GM23338 (cell line): Measurements from ENCODE around the gene BICRA. TPM values are rescaled to one million over a fixed set of nuclear protein-coding genes. Genes with fewer than 3 reads are reported as not detected.

Experiments
- ATAC-seq: fragments of 200-7000 bp; cut with Tn5 transposase; 3 replicates; pipeline ENCODE4 v1.9.1; 2020
- DNase-seq: peaks from one replicate; pipeline ENCODE4 v3.0.0-alpha.2; 2015; ENCODE audit warnings: low spot score
- H2AFZ ChIP-seq: fragments of 200-600 bp; sonication (generic); 2 replicates; pipeline ENCODE4 v1.8.0; 2016; ENCODE audit warnings: antibody characterized with exemption, mild to moderate bottlenecking, moderate library complexity
- H3F3A ChIP-seq: fragments of 200-600 bp; sonication (generic); replicated peaks from 2 replicates; pipeline ENCODE4 v1.8.0; 2017; ENCODE audit warnings: antibody characterized with exemption, mixed run types, low read depth
- H3K27ac ChIP-seq: fragments of 200-600 bp; sonication (generic); 2 replicates; pipeline ENCODE4 v1.6.1; 2016; ENCODE audit warnings: low read depth
- H3K27me3 ChIP-seq: fragments of 200-600 bp; sonication (generic); 2 replicates; pipeline ENCODE4 v1.8.0; 2016; ENCODE audit warnings: mild to moderate bottlenecking, mixed run types, moderate library complexity; ENCODE audit not compliant: insufficient read depth
- H3K36me3 ChIP-seq: fragments of 200-600 bp; sonication (generic); 2 replicates; pipeline ENCODE4 v1.8.0; 2016; ENCODE audit warnings: mild to moderate bottlenecking; ENCODE audit not compliant: insufficient read depth
- H3K4me1 ChIP-seq: fragments of 200-600 bp; sonication (generic); 2 replicates; pipeline ENCODE4 v1.8.0; 2016; ENCODE audit warnings: mild to moderate bottlenecking, moderate library complexity; ENCODE audit not compliant: insufficient read depth
- H3K4me2 ChIP-seq: fragments of 200-600 bp; sonication (generic); 2 replicates; pipeline ENCODE4 v1.7.1; 2017; ENCODE audit warnings: mixed run types
- H3K4me3 ChIP-seq: fragments of 200-600 bp; sonication (generic); 2 replicates; pipeline ENCODE4 v1.6.1; 2016; ENCODE audit warnings: mixed run types
- H3K79me2 ChIP-seq: fragments of 200-600 bp; sonication (generic); replicated peaks from 2 replicates; pipeline ENCODE4 v1.8.0; 2017; ENCODE audit warnings: mild to moderate bottlenecking; ENCODE audit not compliant: insufficient read depth
- H3K9me2 ChIP-seq: fragments of 200-600 bp; sonication (generic); 2 replicates; pipeline ENCODE4 v1.8.0; 2017; ENCODE audit not compliant: insufficient read depth
- H4K20me1 ChIP-seq: fragments of 200-600 bp; sonication (generic); replicated peaks from 2 replicates; pipeline ENCODE4 v1.8.0; 2017; ENCODE audit warnings: mild to moderate bottlenecking; ENCODE audit not compliant: insufficient read depth
- H3K27ac Mint-ChIP-seq: 2 replicates; pipeline ENCODE4 v1.8.0; 2020; ENCODE audit warnings: inconsistent platforms, mild to moderate bottlenecking, moderate library complexity, mixed read lengths
- H3K27me3 Mint-ChIP-seq: 3 replicates; pipeline ENCODE4 v1.8.0; 2022; ENCODE audit warnings: low read depth, mild to moderate bottlenecking, moderate library complexity, mixed read lengths, inconsistent platforms; ENCODE audit not compliant: insufficient read depth, poor library complexity
- H3K36me3 Mint-ChIP-seq: 3 replicates; pipeline ENCODE4 v1.8.0; 2021; ENCODE audit warnings: low read depth, mild to moderate bottlenecking, inconsistent platforms, moderate library complexity, mixed read lengths
- H3K4me1 Mint-ChIP-seq: 3 replicates; pipeline ENCODE4 v1.8.0; 2020; ENCODE audit warnings: mild to moderate bottlenecking, inconsistent platforms, mixed read lengths
- H3K4me3 Mint-ChIP-seq: 3 replicates; pipeline ENCODE4 v1.8.0; 2021; ENCODE audit warnings: moderate library complexity, mild to moderate bottlenecking, inconsistent platforms, mixed read lengths
- H3K9me3 Mint-ChIP-seq: 3 replicates; pipeline ENCODE4 v1.8.0; 2020; ENCODE audit warnings: moderate library complexity, mild to moderate bottlenecking, inconsistent platforms, mixed read lengths
- CREB1 ChIP-seq: fragments of 250-450 bp; sonication (Bioruptor Pico); IDR thresholded peaks from 2 replicates; pipeline ENCODE4 v1.5.0; 2020; ENCODE audit warnings: low read depth, mild to moderate bottlenecking, moderate library complexity
- NANOG ChIP-seq: IDR thresholded peaks from 2 replicates; pipeline ENCODE4 v1.6.1; 2016; ENCODE audit warnings: antibody characterized with exemption, borderline replicate concordance
- POLR2AphosphoS5 ChIP-seq: IDR thresholded peaks from 2 replicates; pipeline ENCODE4 v1.6.1; 2016; ENCODE audit warnings: antibody characterized with exemption, low read depth
- REST ChIP-seq: IDR thresholded peaks from one replicate; pipeline ENCODE4 v1.6.1; 2018; ENCODE audit warnings: antibody characterized with exemption; ENCODE audit not compliant: unreplicated experiment
- STAT1 ChIP-seq: IDR thresholded peaks from one replicate; pipeline ENCODE4 v1.6.1; 2016; ENCODE audit warnings: antibody characterized with exemption; ENCODE audit not compliant: unreplicated experiment
- ZNF331 ChIP-seq: fragments of 250-450 bp; sonication (Bioruptor Pico); IDR thresholded peaks from 2 replicates; pipeline ENCODE4 v1.5.0; 2020; ENCODE audit warnings: low read depth, mild to moderate bottlenecking, moderate library complexity
- ZNF462 ChIP-seq: fragments of 250-450 bp; sonication (Bioruptor Pico); IDR thresholded peaks from 2 replicates; pipeline ENCODE4 v1.5.0; 2020; ENCODE audit warnings: mild to moderate bottlenecking, moderate library complexity
- polyA plus RNA-seq: library from polyadenylated mRNA; unstranded; fragments of >200 nt; fragmentation: Nextera tagmentation; extraction: Ambion mirVana; gene quantifications from 2 replicates; pipeline ENCODE4 v1.2.1, GENCODE V29; 2016
- total RNA-seq: library from RNA; depleted of rRNA; stranded (reverse); fragments of >200 nt; shearing (Covaris generic); gene quantifications from 2 replicates; pipeline ENCODE4 v1.2.3, GENCODE V29; 2014

BICRA gene
- total and polyA plus RNA-seq, 2 experiments from 2014 or later: 7.0 to 37.7 TPM

GRCh38 chr19:47618771-47619170 lies 9.8 kb downstream of the BICRA start (continued):
- TF ChIP-seq ZNF462 (no peak), POLR2AphosphoS5 (no peak), ZNF331 (no peak)

GRCh38 chr19:47619763-47620162 lies 10.8 kb downstream of the BICRA start:
- Mint-ChIP-seq H3K27ac (peak overlapping the region; percentile 96), H3K27me3 (peaks cover 14% of the 10 kb centered on the region), H3K9me3 (no peaks in the 10 kb centered on the region), H3K4me1 (peaks cover 59% of the 10 kb centered on the region), H3K4me3 (peak overlapping the region; percentile 42), H3K36me3 (peaks cover 8% of the 10 kb centered on the region)
- H3F3A ChIP-seq: peaks cover 20% of the 10 kb centered on the region
- no peaks in the 10 kb centered on the region; the same call in 1 of the 2 replicates for H3K36me3 ChIP-seq
- H3K4me2 ChIP-seq: peak overlapping the region; percentile 6
- no peak overlapping the region; the same call in 1 of the 2 replicates for H3K4me3 ChIP-seq
- peak; percentile 87 for DNase-seq
- peak overlapping the region; percentile 93 for H3K27ac ChIP-seq
- peaks cover 96% of the 10 kb centered on the region for H3K79me2 ChIP-seq
- peaks cover 65% of the 10 kb centered on the region for H3K4me1 ChIP-seq
- H3K27me3 ChIP-seq: no peaks in the 10 kb centered on the region
- H2AFZ ChIP-seq: no peak overlapping the region
- H4K20me1 ChIP-seq: peaks cover 23% of the 10 kb centered on the region
- H3K9me2 ChIP-seq: no peaks in the 10 kb centered on the region
- ATAC-seq: peak; percentile 87
- no peak for TF ChIP-seq REST
- peak; percentile 24; the same call in 1 of the 2 replicates for TF ChIP-seq NANOG
- no peak for TF ChIP-seq STAT1
- peak; percentile 50; the same call in 1 of the 2 replicates for TF ChIP-seq CREB1 (CRISPR knock-in tag)
